OCI-LY3 (cell line): ENCODE data around the gene MMD2.

Experiments
- H2AFZ ChIP-seq: fragments of 200-600, 300-600 bp; shearing (Covaris generic); 2 replicates; pipeline ENCODE4 v1.6.0; 2014; ENCODE audit warnings: antibody characterized with exemption, low read depth, low read length
- H3K27ac ChIP-seq: fragments of 200-600, 300-600 bp; sonication (generic); 2 replicates; pipeline ENCODE4 v1.5.1; 2014; ENCODE audit warnings: mild to moderate bottlenecking, low read length, moderate library complexity, mixed read lengths
- H3K27me3 ChIP-seq: fragments of 200-600, 300-600 bp; sonication (generic); 2 replicates; pipeline ENCODE4 v1.6.1; 2014; ENCODE audit warnings: low read depth, low read length, mixed read lengths
- H3K36me3 ChIP-seq: fragments of 200-600, 300-600 bp; sonication (generic); replicated peaks from 2 replicates; pipeline ENCODE3; 2014; ENCODE audit warnings: low read depth, low read length, mixed read lengths
- H3K4me1 ChIP-seq: fragments of 300-600, 200-600 bp; sonication (generic); 2 replicates; pipeline ENCODE4 v1.6.1; 2014; ENCODE audit warnings: low read length, mixed read lengths
- H3K4me2 ChIP-seq: fragments of 200-600, 300-600 bp; sonication (generic); 2 replicates; pipeline ENCODE4 v1.6.1; 2014; ENCODE audit warnings: low read length, mixed read lengths
- H3K4me3 ChIP-seq: fragments of 300-600, 200-600 bp; sonication (generic); 2 replicates; pipeline ENCODE4 v1.5.1; 2014; ENCODE audit warnings: antibody characterized with exemption, mild to moderate bottlenecking, low read length, moderate library complexity
- H3K79me2 ChIP-seq: fragments of 300-600, 200-600 bp; shearing (Covaris generic); 2 replicates; pipeline ENCODE4 v1.6.1; 2014; ENCODE audit warnings: mild to moderate bottlenecking, low read length, mixed read lengths
- H3K9ac ChIP-seq: fragments of 300-600, 200-600 bp; shearing (Covaris generic); 2 replicates; pipeline ENCODE4 v1.6.0; 2014; ENCODE audit warnings: mild to moderate bottlenecking, low read length, moderate library complexity
- H3K9me3 ChIP-seq: fragments of 200-600, 300-600 bp; shearing (Covaris generic); 2 replicates; pipeline ENCODE4 v1.6.1; 2014; ENCODE audit warnings: low read length, mixed read lengths; ENCODE audit not compliant: insufficient read depth
- H4K20me1 ChIP-seq: fragments of 200-600, 300-600 bp; sonication (generic); 2 replicates; pipeline ENCODE4 v1.6.1; 2016; ENCODE audit warnings: low read length, mixed read lengths; ENCODE audit not compliant: insufficient read depth
- EZH2phosphoT487 ChIP-seq: fragments of 200-600 bp; shearing (Covaris generic); IDR thresholded peaks from 2 replicates; pipeline ENCODE4 v1.6.1; 2018; ENCODE audit warnings: antibody characterized with exemption, mixed run types, low read depth
- TF ChIP-seq, protein P1 (sequence below): fragments of 200-600, 300-600 bp; sonication (generic); IDR thresholded peaks from 2 replicates; pipeline ENCODE4 v1.5.1; 2014; ENCODE audit warnings: antibody characterized with exemption, low read length, low read depth

The MMD2 gene

DNA sequence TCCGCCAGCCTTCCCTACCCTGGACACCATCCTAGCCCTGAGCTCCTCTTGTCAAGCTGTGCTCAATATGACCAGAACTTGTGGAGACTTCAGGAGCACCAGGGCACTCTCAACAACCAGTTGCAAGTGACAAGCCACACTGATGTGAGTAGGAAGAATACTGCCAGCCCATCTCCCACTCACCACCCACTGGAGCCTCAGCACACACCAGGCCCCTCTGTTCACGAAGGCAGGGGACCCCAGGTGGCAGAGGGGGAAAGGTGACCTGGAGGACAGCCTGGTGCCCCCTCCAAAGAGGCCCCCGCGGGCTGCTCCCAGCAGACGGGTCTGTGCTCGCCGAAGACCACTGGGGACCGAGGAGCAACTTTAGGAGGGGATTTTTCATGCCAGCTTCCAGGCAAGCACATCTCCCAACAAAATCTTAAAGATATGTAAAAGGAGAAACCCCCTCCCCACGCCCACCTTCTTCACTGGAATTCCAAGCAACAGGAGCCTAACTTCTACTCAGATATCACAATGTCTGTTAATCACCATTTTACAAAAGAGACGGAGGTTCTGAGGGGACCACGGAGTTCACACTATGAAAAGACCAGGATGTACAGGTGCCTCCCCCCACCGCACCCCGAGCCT, 1.0 kb downstream of the MMD2 start:
- no peaks in the 10 kb centered on the region for H3K79me2 ChIP-seq
- H3K27ac ChIP-seq: no peak overlapping the region
- H3K4me3 ChIP-seq: no peak overlapping the region
- H2AFZ ChIP-seq: no peak overlapping the region
- H3K36me3 ChIP-seq: no peaks in the 10 kb centered on the region
- H3K9me3 ChIP-seq: no peaks in the 10 kb centered on the region
- H3K9ac ChIP-seq: no peak overlapping the region
- H4K20me1 ChIP-seq: no peaks in the 10 kb centered on the region
- TF ChIP-seq EZH2phosphoT487: no peak
- TF ChIP-seq, protein P1, sequence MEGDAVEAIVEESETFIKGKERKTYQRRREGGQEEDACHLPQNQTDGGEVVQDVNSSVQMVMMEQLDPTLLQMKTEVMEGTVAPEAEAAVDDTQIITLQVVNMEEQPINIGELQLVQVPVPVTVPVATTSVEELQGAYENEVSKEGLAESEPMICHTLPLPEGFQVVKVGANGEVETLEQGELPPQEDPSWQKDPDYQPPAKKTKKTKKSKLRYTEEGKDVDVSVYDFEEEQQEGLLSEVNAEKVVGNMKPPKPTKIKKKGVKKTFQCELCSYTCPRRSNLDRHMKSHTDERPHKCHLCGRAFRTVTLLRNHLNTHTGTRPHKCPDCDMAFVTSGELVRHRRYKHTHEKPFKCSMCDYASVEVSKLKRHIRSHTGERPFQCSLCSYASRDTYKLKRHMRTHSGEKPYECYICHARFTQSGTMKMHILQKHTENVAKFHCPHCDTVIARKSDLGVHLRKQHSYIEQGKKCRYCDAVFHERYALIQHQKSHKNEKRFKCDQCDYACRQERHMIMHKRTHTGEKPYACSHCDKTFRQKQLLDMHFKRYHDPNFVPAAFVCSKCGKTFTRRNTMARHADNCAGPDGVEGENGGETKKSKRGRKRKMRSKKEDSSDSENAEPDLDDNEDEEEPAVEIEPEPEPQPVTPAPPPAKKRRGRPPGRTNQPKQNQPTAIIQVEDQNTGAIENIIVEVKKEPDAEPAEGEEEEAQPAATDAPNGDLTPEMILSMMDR: no peak
- no peaks in the 10 kb centered on the region for H3K27me3 ChIP-seq
- no peak overlapping the region for H3K4me2 ChIP-seq
- H3K4me1 ChIP-seq: no peaks in the 10 kb centered on the region

DNA sequence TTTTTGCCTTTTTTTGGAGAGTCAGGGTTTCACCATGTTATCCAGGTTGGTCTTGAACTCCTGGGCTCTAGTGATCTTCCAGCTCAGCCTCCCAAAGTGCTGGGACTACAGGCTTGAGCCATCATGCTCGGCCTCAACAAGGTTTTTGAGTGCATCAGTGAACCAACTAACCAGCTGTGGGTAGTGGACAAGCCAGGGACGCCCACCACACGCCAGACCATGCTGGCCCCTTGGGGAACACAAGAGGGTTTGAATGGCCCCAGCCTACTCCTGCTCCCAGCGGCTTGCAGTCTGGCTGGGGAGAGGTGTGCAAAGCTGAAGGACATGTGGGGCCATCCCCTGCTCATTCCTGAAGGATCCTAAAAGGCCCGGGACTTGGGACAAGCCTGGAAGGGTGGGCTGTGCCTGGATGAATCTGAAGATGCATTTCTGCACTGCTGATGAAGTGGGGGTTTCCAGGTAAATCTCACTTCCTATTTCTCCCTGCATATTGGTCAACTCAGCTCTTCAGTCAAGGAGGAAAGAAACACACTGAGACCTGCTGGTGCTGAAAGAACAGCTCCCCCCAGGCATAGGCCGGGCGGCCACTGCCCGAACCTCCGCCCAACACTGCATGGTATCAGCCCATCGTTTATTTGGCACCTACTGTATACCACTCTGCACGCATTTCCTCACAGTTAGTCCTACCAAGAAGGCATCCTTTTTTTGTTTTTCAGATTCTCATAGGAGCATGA, 6.9 kb downstream of the MMD2 start:
- Histone ChIP-seq H3K4me3 (no peak overlapping the region), H3K9ac (no peak overlapping the region), H2AFZ (no peak overlapping the region), H3K27me3 (no peaks in the 10 kb centered on the region), H3K4me1 (peaks cover 8% of the 10 kb centered on the region), H3K27ac (no peak overlapping the region), H3K36me3 (no peaks in the 10 kb centered on the region), H3K4me2 (no peak overlapping the region), H3K9me3 (no peaks in the 10 kb centered on the region), H4K20me1 (0 out of 2 replicates have a peak, but pooled peaks cover 2% of the 10 kb centered on the region), H3K79me2 (no peaks in the 10 kb centered on the region)
- TF ChIP-seq EZH2phosphoT487: no peak
- TF ChIP-seq, protein P1: no peak

DNA sequence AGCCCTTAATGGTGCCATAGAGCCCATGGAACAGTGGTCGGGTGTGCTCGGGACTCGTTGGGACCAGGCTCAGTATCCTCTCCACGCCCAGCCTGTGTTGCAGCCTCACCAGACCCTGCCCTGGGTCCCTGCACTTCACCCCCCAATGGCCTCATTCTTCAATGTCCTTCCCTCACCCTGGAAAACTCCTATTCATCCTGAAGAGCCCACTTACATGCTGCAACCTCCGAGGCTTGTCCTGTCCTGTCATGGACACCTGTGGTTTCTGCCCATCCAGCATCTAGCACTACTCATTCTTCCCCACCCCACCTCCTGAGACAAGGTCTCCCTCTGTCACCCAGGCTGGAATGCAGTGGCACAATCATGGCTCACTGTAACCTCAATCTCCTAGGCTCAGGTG, 7.7 kb downstream of the MMD2 start:
- Histone ChIP-seq H3K4me1 (peaks cover 8% of the 10 kb centered on the region), H3K4me2 (no peak overlapping the region), H4K20me1 (0 out of 2 replicates have a peak, but pooled peaks cover 2% of the 10 kb centered on the region), H3K9ac (no peak overlapping the region), H3K79me2 (no peaks in the 10 kb centered on the region), H3K4me3 (no peak overlapping the region), H3K27me3 (no peaks in the 10 kb centered on the region), H2AFZ (no peak overlapping the region), H3K36me3 (no peaks in the 10 kb centered on the region), H3K9me3 (no peaks in the 10 kb centered on the region), H3K27ac (no peak overlapping the region)
- TF ChIP-seq EZH2phosphoT487: no peak
- TF ChIP-seq, protein P1: no peak

DNA sequence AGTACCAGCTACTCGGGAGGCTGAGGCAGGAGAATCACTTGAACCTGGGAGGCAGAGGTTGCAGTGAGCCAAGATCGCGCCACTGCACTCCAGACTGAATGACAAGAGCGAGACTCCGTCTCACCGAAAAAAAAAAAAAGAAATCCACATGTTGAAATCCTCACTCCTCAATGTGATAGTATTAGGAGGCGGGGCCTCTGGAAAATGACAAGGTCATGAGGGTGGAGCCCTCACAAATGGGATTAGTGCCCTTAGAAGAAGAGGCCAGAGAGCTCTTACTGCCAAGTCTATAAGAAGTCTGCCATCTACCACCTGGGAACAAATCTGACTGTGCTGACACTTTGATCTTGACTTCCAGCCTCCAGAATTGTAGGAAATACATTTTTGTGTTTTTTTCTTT, 10.6 kb downstream of the MMD2 start:
- no peak overlapping the region for H3K4me3 ChIP-seq
- no peaks in the 10 kb centered on the region for H3K27me3 ChIP-seq
- H2AFZ ChIP-seq: no peak overlapping the region
- peaks cover 8% of the 10 kb centered on the region for H3K4me1 ChIP-seq
- TF ChIP-seq, protein P1: no peak
- TF ChIP-seq EZH2phosphoT487: no peak
- no peak overlapping the region for H3K4me2 ChIP-seq
- H3K9ac ChIP-seq: no peak overlapping the region
- H3K27ac ChIP-seq: no peak overlapping the region
- H3K36me3 ChIP-seq: no peaks in the 10 kb centered on the region
- H3K79me2 ChIP-seq: no peaks in the 10 kb centered on the region
- H3K9me3 ChIP-seq: no peaks in the 10 kb centered on the region
- H4K20me1 ChIP-seq: 0 out of 2 replicates have a peak, but pooled peaks cover 2% of the 10 kb centered on the region
